Choroid plexus epithelial cell (primary cell): ENCODE results near the gene EBF3.

ENCODE experiments used
- DNase-seq: peaks from one replicate; pipeline ENCODE4 v3.0.0-alpha.2; 2010; ENCODE audit warnings: low read depth
- H3K4me3 ChIP-seq: 2 replicates; pipeline ENCODE4 v1.5.1; 2011; ENCODE audit warnings: low read depth, mild to moderate bottlenecking, control low read depth, low read length, moderate library complexity
- TF ChIP-seq, protein P1 (sequence below): conservative IDR thresholded peaks from 2 replicates; pipeline ENCODE4 v1.5.1; 2011; ENCODE audit warnings: low read depth, mild to moderate bottlenecking, control low read depth, inconsistent platforms, low read length, moderate library complexity

EBF3 gene

DNA sequence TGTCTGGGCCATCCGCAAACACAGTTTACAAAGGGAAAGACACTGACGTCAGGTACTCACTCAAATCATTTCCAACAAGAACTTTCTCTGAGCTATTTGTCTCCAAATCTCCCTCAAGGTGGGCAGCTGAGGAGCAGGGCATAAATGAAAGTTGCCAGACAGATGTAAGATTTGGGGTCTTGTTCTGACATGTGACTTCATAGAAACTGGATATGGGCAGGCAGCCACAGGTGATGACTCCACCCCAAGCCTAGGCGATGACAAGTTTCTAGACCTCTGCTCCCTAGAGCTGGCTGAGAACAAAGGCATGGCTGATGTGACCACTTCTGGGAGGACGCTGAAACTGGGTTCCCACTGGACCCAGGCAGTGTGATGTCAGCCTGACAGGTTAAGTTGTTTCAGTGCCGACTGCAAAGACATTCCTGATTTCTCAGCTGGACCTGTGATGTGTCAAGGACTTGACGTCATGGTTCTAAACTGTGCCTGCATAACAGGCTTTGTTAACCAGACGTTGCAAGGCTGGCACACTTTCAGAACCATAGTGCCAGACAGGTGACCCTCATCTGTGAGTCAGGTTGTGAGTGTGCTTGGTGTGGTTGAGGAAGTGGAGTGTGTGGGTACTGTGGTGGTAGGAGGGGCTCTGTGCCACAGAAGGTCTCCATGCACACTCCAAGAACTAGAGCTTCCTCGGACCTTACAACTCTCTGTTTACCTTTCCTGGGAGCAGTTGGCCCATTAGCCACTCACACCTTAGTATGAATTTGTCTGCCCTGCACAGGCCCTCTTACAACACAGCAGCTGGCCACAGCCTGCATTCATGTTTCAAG is 39.9 kb upstream of the EBF3 start:
- no peak overlapping the region for H3K4me3 ChIP-seq
- no peak for DNase-seq
- TF ChIP-seq, protein P1, sequence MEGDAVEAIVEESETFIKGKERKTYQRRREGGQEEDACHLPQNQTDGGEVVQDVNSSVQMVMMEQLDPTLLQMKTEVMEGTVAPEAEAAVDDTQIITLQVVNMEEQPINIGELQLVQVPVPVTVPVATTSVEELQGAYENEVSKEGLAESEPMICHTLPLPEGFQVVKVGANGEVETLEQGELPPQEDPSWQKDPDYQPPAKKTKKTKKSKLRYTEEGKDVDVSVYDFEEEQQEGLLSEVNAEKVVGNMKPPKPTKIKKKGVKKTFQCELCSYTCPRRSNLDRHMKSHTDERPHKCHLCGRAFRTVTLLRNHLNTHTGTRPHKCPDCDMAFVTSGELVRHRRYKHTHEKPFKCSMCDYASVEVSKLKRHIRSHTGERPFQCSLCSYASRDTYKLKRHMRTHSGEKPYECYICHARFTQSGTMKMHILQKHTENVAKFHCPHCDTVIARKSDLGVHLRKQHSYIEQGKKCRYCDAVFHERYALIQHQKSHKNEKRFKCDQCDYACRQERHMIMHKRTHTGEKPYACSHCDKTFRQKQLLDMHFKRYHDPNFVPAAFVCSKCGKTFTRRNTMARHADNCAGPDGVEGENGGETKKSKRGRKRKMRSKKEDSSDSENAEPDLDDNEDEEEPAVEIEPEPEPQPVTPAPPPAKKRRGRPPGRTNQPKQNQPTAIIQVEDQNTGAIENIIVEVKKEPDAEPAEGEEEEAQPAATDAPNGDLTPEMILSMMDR = no peak

GRCh38 chr10:130003166-130003565 is 39.1 kb upstream of the EBF3 start:
- H3K4me3 ChIP-seq = no peak overlapping the region
- TF ChIP-seq, protein P1 = no peak
- no peak for DNase-seq

DNA sequence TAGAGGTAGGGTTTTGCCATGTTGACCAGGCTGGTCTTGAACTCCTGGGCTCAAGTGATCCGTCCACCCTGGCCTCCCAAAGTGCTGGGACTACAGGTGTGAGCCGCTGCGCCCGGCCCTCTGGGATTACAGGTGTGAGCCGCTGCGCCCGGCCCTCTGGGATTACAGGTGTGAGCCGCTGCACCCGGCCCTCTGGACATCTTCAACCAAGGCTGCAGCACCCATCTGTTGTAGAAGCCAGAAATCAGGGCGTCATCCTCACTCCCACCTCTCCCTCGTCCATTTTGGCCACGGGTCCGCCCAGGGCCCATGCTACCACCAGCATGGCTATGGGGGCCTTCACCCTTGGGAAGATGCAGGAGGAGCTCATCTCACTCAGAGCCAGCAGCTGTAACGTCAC is 38.5 kb upstream of the EBF3 start:
- TF ChIP-seq, protein P1 = no peak
- DNase-seq = no peak
- H3K4me3 ChIP-seq = no peak overlapping the region

- TF ChIP-seq, protein P1 = no peak
- H3K4me3 ChIP-seq = no peak overlapping the region
- DNase-seq = no peak
Observed at GRCh38 chr10:130000918-130001317, 36.8 kb upstream of the EBF3 start.

- TF ChIP-seq, protein P1 = no peak
- no peak overlapping the region for H3K4me3 ChIP-seq
- no peak for DNase-seq
Observed at GRCh38 chr10:129999140-129999539, 35.1 kb upstream of the EBF3 start.

GRCh38 chr10:129993621-129994020 is 29.5 kb upstream of the EBF3 start:
- TF ChIP-seq, protein P1 = no peak
- no peak for DNase-seq

DNA sequence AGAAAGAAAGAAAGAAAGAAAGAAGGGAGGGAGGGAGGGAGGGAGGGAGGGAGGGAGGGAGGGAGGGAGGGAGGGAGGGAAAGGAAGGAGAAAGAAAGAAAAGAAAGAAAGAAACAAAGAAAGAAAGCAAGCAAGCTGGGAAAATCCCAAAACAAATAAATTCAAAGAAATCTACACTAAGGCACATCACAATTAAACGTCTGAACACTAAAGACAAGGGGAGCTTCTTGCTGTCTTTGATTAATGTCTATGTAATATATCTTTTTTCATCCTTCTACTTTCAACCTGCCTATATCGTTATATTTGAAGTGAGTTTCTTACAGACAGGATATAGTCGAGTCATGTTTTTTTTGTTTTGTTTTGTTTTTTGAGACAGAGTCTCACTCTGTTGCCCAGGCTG is 28.3 kb upstream of the EBF3 start:
- no peak for DNase-seq
- H3K4me3 ChIP-seq = no peak overlapping the region
- TF ChIP-seq, protein P1 = no peak

More at GRCh38 chr10:129993621-129994020, 29.5 kb upstream of the EBF3 start:
- no peak overlapping the region for H3K4me3 ChIP-seq
